Heart left ventricle (tissue), 13 donors: ENCODE results near the gene GUCA1C.

ENCODE experiments used
- POLR2A ChIP-seq, 2 donors: fragments of 450-650 bp; IDR thresholded peaks; one replicate each; pipeline ENCODE4 v1.6.1; 2017; ENCODE audit warnings: antibody characterized with exemption in 2 of 2, mild to moderate bottlenecking in 2 of 2, moderate library complexity in 2 of 2
- TF ChIP-seq, protein P1 (sequence below), 12 donors: fragments of 200-600 bp; sonication (generic) in 4 of 12; IDR thresholded peaks; one replicate each; pipeline versions ENCODE4 v1.5.0 to v1.8.0; 2018 to 2022; ENCODE audit warnings: antibody characterized with exemption in 12 of 12, mild to moderate bottlenecking in 5 of 12
- donor health status: ischemic (EF 13 %, LVEDD 7.1; RV severe dilation, severe dysfunction).
- donor health status: DM: no; HTN: yes; CAD: no.
- donor health status: DM: no; HTN: no; CAD: no.
- donor health status: ischemic (EF 25% LVEDD 6.9; RV normal size, moderate dysfunction).
- donor health status: ischemic (EF 25% LVEDD 5.7; RV mildly dilated, moderate dysfunction).
- donor health status: ischemic (EF 35%, LVEDD 5.7; RV mildly dilated, moderate dysfunction).
- donor health status: nonischemic (EF 11% LVEDD 7.7; RV severe dilation, severe dysfunction).
- donor health status: DM: yes; HTN: yes; CAD: no.
- donor health status: PGD.
- donor health status: ischemic (EF 29% LVEDD 5.4; RV normal size, mild dysfunction).
- donor health status: nonischemic (EF 23%, LVEDD 6.1; RV moderate dilation, normal function).

DNA sequence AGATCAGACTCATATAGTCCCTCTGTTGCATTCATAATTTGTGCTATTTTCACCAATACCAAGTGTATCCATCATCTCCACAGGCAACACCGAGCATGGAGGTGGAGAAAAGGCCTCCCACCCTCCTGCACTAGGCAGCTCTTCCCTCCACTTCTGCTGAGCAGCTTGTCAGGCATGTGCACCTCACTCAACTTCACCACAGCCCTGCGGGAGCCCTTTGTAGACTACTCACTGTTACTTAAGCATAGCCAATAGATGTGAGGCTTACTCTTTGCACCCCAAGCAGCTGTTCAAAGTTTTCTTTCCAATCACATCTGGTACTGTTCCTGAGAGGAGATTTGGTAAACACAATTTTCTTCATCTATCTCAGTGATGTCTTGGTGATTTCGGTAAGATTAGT lies 16.9 kb upstream of the GUCA1C start:
- no peak for TF ChIP-seq POLR2A (IDR thresholded peaks at IDR 0.05)
- TF ChIP-seq, protein P1, sequence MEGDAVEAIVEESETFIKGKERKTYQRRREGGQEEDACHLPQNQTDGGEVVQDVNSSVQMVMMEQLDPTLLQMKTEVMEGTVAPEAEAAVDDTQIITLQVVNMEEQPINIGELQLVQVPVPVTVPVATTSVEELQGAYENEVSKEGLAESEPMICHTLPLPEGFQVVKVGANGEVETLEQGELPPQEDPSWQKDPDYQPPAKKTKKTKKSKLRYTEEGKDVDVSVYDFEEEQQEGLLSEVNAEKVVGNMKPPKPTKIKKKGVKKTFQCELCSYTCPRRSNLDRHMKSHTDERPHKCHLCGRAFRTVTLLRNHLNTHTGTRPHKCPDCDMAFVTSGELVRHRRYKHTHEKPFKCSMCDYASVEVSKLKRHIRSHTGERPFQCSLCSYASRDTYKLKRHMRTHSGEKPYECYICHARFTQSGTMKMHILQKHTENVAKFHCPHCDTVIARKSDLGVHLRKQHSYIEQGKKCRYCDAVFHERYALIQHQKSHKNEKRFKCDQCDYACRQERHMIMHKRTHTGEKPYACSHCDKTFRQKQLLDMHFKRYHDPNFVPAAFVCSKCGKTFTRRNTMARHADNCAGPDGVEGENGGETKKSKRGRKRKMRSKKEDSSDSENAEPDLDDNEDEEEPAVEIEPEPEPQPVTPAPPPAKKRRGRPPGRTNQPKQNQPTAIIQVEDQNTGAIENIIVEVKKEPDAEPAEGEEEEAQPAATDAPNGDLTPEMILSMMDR (IDR thresholded peaks at IDR 0.05): no peak
